ENCODE results near the gene ANKMY1. TPM values are rescaled to one million over a fixed set of nuclear protein-coding genes. Genes with fewer than 3 reads are reported as not detected.

The ANKMY1 gene
- total and polyA plus RNA-seq, 2 of the 8 experiments (the other 6 are each of a cell fraction or from before 2014, with no cell fraction given): 4.5 to 4.8 TPM

- Histone ChIP-seq H2AFZ (ENCODE audit: low read length) (no peak overlapping the region), H4K5ac (ENCODE audit: insufficient read length, low read depth, low read length) (no peak overlapping the region), H3K23me2 (ENCODE audit: low read depth, low read length) (no peaks in the 10 kb centered on the region), H3K18ac (ENCODE audit: extremely low read depth, low read length) (no peak overlapping the region), H3K56ac (replicated peaks; ENCODE audit: insufficient read length, low read depth, low read length) (no peak overlapping the region), H3K4me2 (ENCODE audit: insufficient read depth in 1 of 2, low read depth in 2 of 2, low read length in 2 of 2) (no peak overlapping the region), H2AK5ac (ENCODE audit: low read depth, low read length) (no peak overlapping the region), H4K20me1 (replicated peaks in 1 of 2; ENCODE audit: control insufficient read depth in 1 of 2, insufficient read depth in 2 of 2, low read length in 2 of 2) (peaks cover 0 to 3% of the 10 kb centered on the region in 2 experiments), H4K8ac (ENCODE audit: extremely low read depth, insufficient read depth, low read length) (no peak overlapping the region), H2BK12ac (ENCODE audit: low read depth, low read length) (no peak overlapping the region), H3K27ac (ENCODE audit: low read depth, low read length) (no peak overlapping the region), H3K4me1 (replicated peaks in 1 of 4; ENCODE audit: control insufficient read depth in 3 of 4, insufficient read depth in 4 of 4, low read length in 3 of 4) (no peaks in the 10 kb centered on the region), H3K9me3 (ENCODE audit: insufficient read depth in 2 of 2, low read depth in 1 of 2, low read length in 1 of 2) (peaks cover 10 to 15% of the 10 kb centered on the region in 2 experiments), H3K4me3 (ENCODE audit: extremely low read depth in 1 of 4, insufficient read depth in 2 of 4, low read depth in 3 of 4, low read length in 4 of 4) (no peak overlapping the region), H4K91ac (replicated peaks; ENCODE audit: insufficient read length, low read length) (no peak overlapping the region), H2BK5ac (ENCODE audit: low read depth, low read length) (no peak overlapping the region), H3K4ac (replicated peaks; ENCODE audit: insufficient read length, low read depth, low read length) (no peak overlapping the region), H3K36me3 (ENCODE audit: control insufficient read depth in 2 of 4, insufficient read depth in 4 of 4, low read length in 3 of 4) (no peaks in the 10 kb centered on the region), H3K27me3 (replicated peaks in 1 of 4; ENCODE audit: control insufficient read depth in 3 of 4, extremely low read depth in 1 of 4, insufficient read depth in 3 of 4, low read length in 3 of 4) (0 out of 7 replicates have a peak, but pooled peaks cover 0 to 3% (median 0%) of the 10 kb centered on the region in 4 experiments), H2BK15ac (ENCODE audit: low read length) (no peak overlapping the region), H3K23ac (ENCODE audit: insufficient read length) (no peak overlapping the region), H2BK20ac (ENCODE audit: low read length) (no peak overlapping the region), H3K9ac (replicated peaks in 1 of 4; ENCODE audit: extremely low read depth in 1 of 4, low read depth in 3 of 4, low read length in 3 of 4) (no peak overlapping the region), H3K79me1 (ENCODE audit: low read depth, low read length) (no peaks in the 10 kb centered on the region), H2BK120ac (replicated peaks; ENCODE audit: low read depth, low read length) (no peak overlapping the region), H3K14ac (ENCODE audit: insufficient read length) (no peak overlapping the region), H3K79me2 (ENCODE audit: control insufficient read depth in 1 of 2, insufficient read depth in 2 of 2, low read length in 2 of 2) (no peaks in the 10 kb centered on the region)
- WGBS, 2 experiments (ENCODE audit: extremely low coverage in 1 of 2, insufficient coverage in 1 of 2, insufficient read length in 1 of 2, insufficient replicate concordance in 2 of 2, low coverage in 1 of 2, low lambda C conversion rate in 2 of 2, missing lambda C conversion rate in 1 of 2): 85% methylated on average over 9 of the region's 9 CpGs; no CpG with 5 or more reads in 1 of the 2 experiments
- FAIRE-seq: no peak
- ChIA-PET CTCF (ENCODE audit: partially characterized antibody) (interaction anchor here (0.8 kb wide), 1 partner anchor 21 kb away, joined by 3 read pairs; no protein-coding TSS in a partner anchor), POLR2A (ENCODE audit: partially characterized antibody) (no interaction called here)
- no peak for DNase-seq (ENCODE audit: low read depth in 1 of 2, low spot score in 2 of 2)
- TF ChIP-seq TBP (IDR thresholded peaks at IDR 0.05; ENCODE audit: low read depth, low read length): no peak
- TF ChIP-seq ATF3 (IDR thresholded peaks at IDR 0.05; ENCODE audit: insufficient read depth, low read depth, low read length): no peak
- TF ChIP-seq POLR2A (IDR thresholded peaks at IDR 0.05; ENCODE audit: control extremely low read depth in 1 of 2, low read depth in 2 of 2, low read length in 2 of 2): no peak
- TF ChIP-seq MAFK (IDR thresholded peaks at IDR 0.05; ENCODE audit: low read depth, low read length): no peak
- TF ChIP-seq MAX (IDR thresholded peaks at IDR 0.05): no peak
- TF ChIP-seq CBX5 (IDR thresholded peaks at IDR 0.05; ENCODE audit: low read depth, low read length): no peak
- TF ChIP-seq CREB1 (IDR thresholded peaks at IDR 0.05): no peak
- no peak for TF ChIP-seq SP4 (IDR thresholded peaks at IDR 0.05; ENCODE audit: low read length)
- TF ChIP-seq JUND (IDR thresholded peaks at IDR 0.05; ENCODE audit: low read length): no peak
- TF ChIP-seq POLR2AphosphoS5 (IDR thresholded peaks at IDR 0.05; ENCODE audit: low read depth, low read length): no peak
- no peak for TF ChIP-seq SAP30 (IDR thresholded peaks at IDR 0.05; ENCODE audit: insufficient read depth, insufficient replicate concordance, low read length)
- TF ChIP-seq HDAC6 (IDR thresholded peaks at IDR 0.05; ENCODE audit: low read depth, low read length): no peak
- TF ChIP-seq SIN3A (conservative IDR thresholded peaks at IDR 0.05 in 1 of 2, IDR thresholded peaks at IDR 0.05 in 1 of 2; ENCODE audit: low read depth in 1 of 2, low read length in 2 of 2): no peak
- no peak for TF ChIP-seq JUN (IDR thresholded peaks at IDR 0.05; ENCODE audit: low read depth, low read length)
- TF ChIP-seq RBBP5 (IDR thresholded peaks at IDR 0.05; ENCODE audit: borderline replicate concordance, low read depth, low read length): no peak
Observed at GRCh38 chr2:240498958-240499260, 58.9 kb downstream of the ANKMY1 start.
